Smooth muscle cell (in vitro differentiated cells): Measurements from ENCODE around the gene FBXL19. TPM values are rescaled to one million over a fixed set of nuclear protein-coding genes. Genes with fewer than 3 reads are reported as not detected.
"Not testable (repeated sequence)": the region's sequence is repeated elsewhere in the genome, so short reads cannot be mapped to it uniquely, and the experiment has no call there.

Source experiments
- DNase-seq: peaks from one replicate; lab custom pipeline; 2025; ENCODE audit not compliant: unreplicated experiment; lab: John Stamatoyannopoulos, UW
- H2AFZ ChIP-seq: fragments of 200-600 bp; sonication (generic); 2 replicates; pipeline ENCODE4 v1.6.0; 2016; ENCODE audit warnings: antibody characterized with exemption, low read depth, mild to moderate bottlenecking
- H3F3A ChIP-seq: fragments of 200-600 bp; sonication (generic); 2 replicates; pipeline ENCODE4 v1.6.0; 2017; ENCODE audit warnings: antibody characterized with exemption, low read depth
- H3K27ac ChIP-seq: fragments of 200-600 bp; sonication (generic); 2 replicates; pipeline ENCODE4 v1.5.1; 2016; ENCODE audit warnings: low read depth, mild to moderate bottlenecking
- H3K27me3 ChIP-seq: fragments of 200-600 bp; sonication (generic); 2 replicates; pipeline ENCODE4 v1.6.1; 2016; ENCODE audit warnings: low read depth, mild to moderate bottlenecking
- H3K36me3 ChIP-seq: fragments of 200-600 bp; sonication (generic); 2 replicates; pipeline ENCODE4 v1.5.1; 2016; ENCODE audit warnings: low read depth
- H3K4me1 ChIP-seq: fragments of 200-600 bp; sonication (generic); 2 replicates; pipeline ENCODE4 v1.5.1; 2016; ENCODE audit warnings: low read depth
- H3K4me2 ChIP-seq: fragments of 200-600 bp; sonication (generic); 2 replicates; pipeline ENCODE4 v1.6.0; 2016; ENCODE audit warnings: mild to moderate bottlenecking
- H3K4me3 ChIP-seq: fragments of 200-600 bp; sonication (generic); 2 replicates; pipeline ENCODE4 v1.5.1; 2016; ENCODE audit warnings: mild to moderate bottlenecking
- H3K79me2 ChIP-seq: fragments of 200-600 bp; sonication (generic); 2 replicates; pipeline ENCODE4 v1.6.0; 2016; ENCODE audit warnings: low read depth, mild to moderate bottlenecking
- H3K9ac ChIP-seq: fragments of 200-600 bp; sonication (generic); 2 replicates; pipeline ENCODE4 v1.6.0; 2016; ENCODE audit warnings: low read depth
- H3K9me3 ChIP-seq: fragments of 200-600 bp; sonication (generic); replicated peaks from 2 replicates; pipeline ENCODE4 v1.5.1; 2016; ENCODE audit warnings: low read depth
- H4K20me1 ChIP-seq: fragments of 200-600 bp; sonication (generic); 2 replicates; pipeline ENCODE4 v1.6.0; 2016; ENCODE audit warnings: low read depth
- WGBS: methylation state at CpG from one replicate; pipeline ENCODE4 v1.1.7; 2016; ENCODE audit warnings: low lambda C conversion rate; 5-methylcytosine and 5-hydroxymethylcytosine counted together
- polyA plus RNA-seq: library from polyadenylated mRNA; unstranded; fragments of >200 nt; fragmentation: Nextera tagmentation; extraction: Ambion mirVana; gene quantifications from 2 replicates; pipeline ENCODE4 v1.2.1, GENCODE V29; 2016
- total RNA-seq: library from RNA; depleted of rRNA; stranded (reverse); fragments of >200 nt; gene quantifications from 2 replicates; pipeline ENCODE4 v1.2.3, GENCODE V29; 2014
- TF ChIP-seq, protein P1 (sequence below): fragments of 200-600 bp; sonication (generic); IDR thresholded peaks from 2 replicates; pipeline ENCODE4 v1.5.1; 2017; ENCODE audit warnings: borderline replicate concordance, mild to moderate bottlenecking, antibody characterized with exemption; ENCODE audit not compliant: insufficient read depth, poor library complexity, severe bottlenecking

Gene FBXL19
- total and polyA plus RNA-seq, 2 experiments from 2014 or later, result 1.3 to 4.5 TPM

DNA sequence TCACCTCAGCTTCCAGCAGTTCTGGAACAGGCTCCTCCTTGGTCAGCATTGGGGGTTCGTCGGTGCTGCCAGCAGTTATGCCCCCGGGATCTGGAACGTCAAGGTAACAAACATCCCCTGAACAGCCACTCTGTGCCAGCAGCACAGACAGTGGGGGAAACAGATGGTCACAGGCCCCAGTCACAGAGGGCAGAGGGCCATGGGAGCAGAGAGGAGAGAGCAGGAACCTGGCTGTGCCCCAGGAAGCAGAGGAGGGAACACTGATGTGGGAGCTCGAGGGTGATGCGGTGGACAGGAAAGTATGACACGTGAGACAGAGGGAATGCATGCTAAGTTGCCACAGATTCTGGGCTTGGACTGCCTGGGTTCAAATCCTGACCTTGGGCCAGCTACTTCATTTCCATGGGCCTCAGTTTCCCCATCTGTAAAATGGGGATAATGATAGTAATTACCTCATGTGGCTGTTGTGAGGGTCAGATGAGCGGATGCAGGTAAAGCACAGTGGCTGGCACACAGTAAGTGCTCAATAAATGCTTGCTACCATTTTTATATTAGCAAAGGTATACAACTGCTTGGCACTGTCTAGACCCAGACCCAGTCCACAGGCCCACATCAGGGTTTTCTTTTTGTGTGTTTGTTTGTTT lies 34.4 kb upstream of the FBXL19 start:
- Histone ChIP-seq H3F3A (no peaks in the 10 kb centered on the region), H4K20me1 (peaks cover 7% of the 10 kb centered on the region), H3K27me3 (no peaks in the 10 kb centered on the region), H3K36me3 (no peaks in the 10 kb centered on the region), H3K4me3 (no peak overlapping the region), H3K9me3 (no peaks in the 10 kb centered on the region), H3K27ac (no peak overlapping the region), H3K9ac (no peak overlapping the region), H3K4me1 (peaks cover 8% of the 10 kb centered on the region), H2AFZ (no peak overlapping the region), H3K79me2 (peaks cover 26% of the 10 kb centered on the region), H3K4me2 (no peak overlapping the region)
- WGBS, result 95% methylated on average over 8 of the region's 8 CpGs
- TF ChIP-seq, protein P1, sequence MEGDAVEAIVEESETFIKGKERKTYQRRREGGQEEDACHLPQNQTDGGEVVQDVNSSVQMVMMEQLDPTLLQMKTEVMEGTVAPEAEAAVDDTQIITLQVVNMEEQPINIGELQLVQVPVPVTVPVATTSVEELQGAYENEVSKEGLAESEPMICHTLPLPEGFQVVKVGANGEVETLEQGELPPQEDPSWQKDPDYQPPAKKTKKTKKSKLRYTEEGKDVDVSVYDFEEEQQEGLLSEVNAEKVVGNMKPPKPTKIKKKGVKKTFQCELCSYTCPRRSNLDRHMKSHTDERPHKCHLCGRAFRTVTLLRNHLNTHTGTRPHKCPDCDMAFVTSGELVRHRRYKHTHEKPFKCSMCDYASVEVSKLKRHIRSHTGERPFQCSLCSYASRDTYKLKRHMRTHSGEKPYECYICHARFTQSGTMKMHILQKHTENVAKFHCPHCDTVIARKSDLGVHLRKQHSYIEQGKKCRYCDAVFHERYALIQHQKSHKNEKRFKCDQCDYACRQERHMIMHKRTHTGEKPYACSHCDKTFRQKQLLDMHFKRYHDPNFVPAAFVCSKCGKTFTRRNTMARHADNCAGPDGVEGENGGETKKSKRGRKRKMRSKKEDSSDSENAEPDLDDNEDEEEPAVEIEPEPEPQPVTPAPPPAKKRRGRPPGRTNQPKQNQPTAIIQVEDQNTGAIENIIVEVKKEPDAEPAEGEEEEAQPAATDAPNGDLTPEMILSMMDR, result no peak
- DNase-seq, result no peak

- Histone ChIP-seq H3K4me1 (peaks cover 11% of the 10 kb centered on the region), H3K27ac (no peak overlapping the region), H3K27me3 (no peaks in the 10 kb centered on the region), H2AFZ (no peak overlapping the region), H3K36me3 (no peaks in the 10 kb centered on the region), H3K79me2 (peaks cover 26% of the 10 kb centered on the region), H3K4me2 (no peak overlapping the region), H3K9me3 (no peaks in the 10 kb centered on the region), H3F3A (peaks cover 6% of the 10 kb centered on the region), H3K4me3 (no peak overlapping the region), H4K20me1 (peaks cover 7% of the 10 kb centered on the region), H3K9ac (no peak overlapping the region)
- no peak for DNase-seq
- WGBS, result 86% methylated on average over 5 of the region's 5 CpGs
- TF ChIP-seq, protein P1, result no peak
Observed at GRCh38 chr16:30889721-30890120, 33.7 kb upstream of the FBXL19 start.

- H3K4me1 ChIP-seq, result peaks cover 16% of the 10 kb centered on the region
- not testable (repeated sequence) for DNase-seq, H3K4me3 ChIP-seq, H3K9me3 ChIP-seq, H4K20me1 ChIP-seq, H3K27me3 ChIP-seq, H3K27ac ChIP-seq, H2AFZ ChIP-seq, H3K4me2 ChIP-seq, H3K36me3 ChIP-seq, H3K9ac ChIP-seq
- peaks cover 14% of the 10 kb centered on the region for H3F3A ChIP-seq
- WGBS, result 96% methylated on average over 15 of the region's 15 CpGs
- peaks cover 26% of the 10 kb centered on the region for H3K79me2 ChIP-seq
Observed at GRCh38 chr16:30891043-30891823, 32.1 kb upstream of the FBXL19 start.

GRCh38 chr16:30892670-30893416 lies 30.5 kb upstream of the FBXL19 start:
- peak overlapping the region; percentile 95 for H3K4me2 ChIP-seq
- H3K9ac ChIP-seq, result peak overlapping the region; percentile 84
- H3K4me3 ChIP-seq, result peak overlapping the region; percentile 86
- peaks cover 20% of the 10 kb centered on the region for H3K4me1 ChIP-seq
- H4K20me1 ChIP-seq, result no peaks in the 10 kb centered on the region
- H3K79me2 ChIP-seq, result peaks cover 29% of the 10 kb centered on the region
- no peaks in the 10 kb centered on the region for H3K27me3 ChIP-seq
- DNase-seq, result no peak
- H3K9me3 ChIP-seq, result no peaks in the 10 kb centered on the region
- no peak overlapping the region for H2AFZ ChIP-seq
- 90% methylated on average over 19 of the region's 20 CpGs for WGBS
- no peak overlapping the region for H3K27ac ChIP-seq
- peaks cover 20% of the 10 kb centered on the region for H3F3A ChIP-seq
- H3K36me3 ChIP-seq, result no peaks in the 10 kb centered on the region
- TF ChIP-seq, protein P1, result no peak
